Body of pancreas (tissue), 4 donors: ENCODE data around the gene CDH6. TPM values are rescaled to one million over a fixed set of nuclear protein-coding genes. Genes with fewer than 3 reads are reported as not detected.

ENCODE experiments used
- ATAC-seq: fragments of 150-250 bp; one replicate; pipeline ENCODE4 v1.9.1; 2016
- DNase-seq, 4 donors: peaks; one replicate each; pipeline ENCODE4 v3.0.0-alpha.2; 2019
- H3K27ac ChIP-seq, 4 donors: fragments of 200-600 bp; sonication (generic); 1 replicate in 3 of 4; 2 replicates in 1 of 4; pipeline versions ENCODE4 v1.5.1 to v1.6.1; 2016 to 2019; ENCODE audit warnings: mild to moderate bottlenecking in 1 of 4, mixed read lengths in 1 of 4, moderate library complexity in 1 of 4
- H3K27me3 ChIP-seq, 2 donors: fragments of 200-600 bp; sonication (generic); one replicate each; pipeline ENCODE4 v1.6.0; 2016; ENCODE audit warnings: mild to moderate bottlenecking in 1 of 2
- H3K36me3 ChIP-seq, 2 donors: fragments of 200-600 bp; sonication (generic); replicated peaks in 1 of 2; 2 replicates each; pipeline ENCODE4 v1.5.1; 2016; ENCODE audit warnings: low read depth in 2 of 2; ENCODE audit not compliant: insufficient read depth in 1 of 2
- H3K4me1 ChIP-seq: fragments of 200-600 bp; sonication (generic); one replicate; pipeline ENCODE4 v1.6.0; 2016
- H3K4me3 ChIP-seq, 2 donors: fragments of 200-600 bp; sonication (generic); 1 replicate in 1 of 2; 2 replicates in 1 of 2; pipeline ENCODE4 v1.5.1; 2016 to 2019
- H3K9me3 ChIP-seq, 3 donors: fragments of 200-600 bp; sonication (generic); 1 replicate in 2 of 3; 2 replicates in 1 of 3; pipeline ENCODE4 v1.5.1; 2016
- POLR2A ChIP-seq, 3 donors: fragments of 450-650 bp; IDR thresholded peaks; one replicate each; pipeline ENCODE4 v1.6.1; 2016; ENCODE audit warnings: antibody characterized with exemption in 3 of 3, mild to moderate bottlenecking in 2 of 3
- WGBS, 2 donors: methylation state at CpG; one replicate each; pipeline ENCODE4 v1.1.5; 2017; 5-methylcytosine and 5-hydroxymethylcytosine counted together
- intact Hi-C: fragments of 100-400 bp; cut with DNase I; formaldehyde crosslinking; loops from one replicate; pipeline ENCODE4 v1.15.1; 2023
- total RNA-seq, 2 donors: library from RNA; depleted of rRNA; stranded (reverse); fragments of >200 nt; gene quantifications; one replicate each; pipeline ENCODE4 v1.1.0, GENCODE V29; 2016
- TF ChIP-seq, protein P1 (sequence below), 7 experiments: fragments of 450-650 bp in 4 of 7; fragments of 200-600 bp in 3 of 7; sonication (generic) in 3 of 7; IDR thresholded peaks; one replicate each; pipeline ENCODE4 v1.5.1; 2016 to 2019; ENCODE audit warnings: antibody characterized with exemption in 7 of 7

CDH6 gene
- total RNA-seq, 2 donors from 2014 or later = 0.78 to 0.99 TPM

GRCh38 chr5:31213705-31214121 lies 20.2 kb downstream of the CDH6 start:
- WGBS, 2 donors = 10 to 12% methylated on average over 6 of the region's 6 CpGs
- H3K4me1 ChIP-seq = peaks cover 4% of the 10 kb centered on the region
- no peak for TF ChIP-seq POLR2A (IDR thresholded peaks at IDR 0.05)
- TF ChIP-seq, protein P1, sequence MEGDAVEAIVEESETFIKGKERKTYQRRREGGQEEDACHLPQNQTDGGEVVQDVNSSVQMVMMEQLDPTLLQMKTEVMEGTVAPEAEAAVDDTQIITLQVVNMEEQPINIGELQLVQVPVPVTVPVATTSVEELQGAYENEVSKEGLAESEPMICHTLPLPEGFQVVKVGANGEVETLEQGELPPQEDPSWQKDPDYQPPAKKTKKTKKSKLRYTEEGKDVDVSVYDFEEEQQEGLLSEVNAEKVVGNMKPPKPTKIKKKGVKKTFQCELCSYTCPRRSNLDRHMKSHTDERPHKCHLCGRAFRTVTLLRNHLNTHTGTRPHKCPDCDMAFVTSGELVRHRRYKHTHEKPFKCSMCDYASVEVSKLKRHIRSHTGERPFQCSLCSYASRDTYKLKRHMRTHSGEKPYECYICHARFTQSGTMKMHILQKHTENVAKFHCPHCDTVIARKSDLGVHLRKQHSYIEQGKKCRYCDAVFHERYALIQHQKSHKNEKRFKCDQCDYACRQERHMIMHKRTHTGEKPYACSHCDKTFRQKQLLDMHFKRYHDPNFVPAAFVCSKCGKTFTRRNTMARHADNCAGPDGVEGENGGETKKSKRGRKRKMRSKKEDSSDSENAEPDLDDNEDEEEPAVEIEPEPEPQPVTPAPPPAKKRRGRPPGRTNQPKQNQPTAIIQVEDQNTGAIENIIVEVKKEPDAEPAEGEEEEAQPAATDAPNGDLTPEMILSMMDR (IDR thresholded peaks at IDR 0.05) = no peak
- no peak overlapping the region for H3K27ac ChIP-seq
- ATAC-seq = peak; percentile 30
- no peaks in the 10 kb centered on the region for H3K27me3 ChIP-seq
- no peak for DNase-seq
- H3K4me3 ChIP-seq = no peak overlapping the region
- no peaks in the 10 kb centered on the region for H3K36me3 ChIP-seq
- intact Hi-C loops = no loop called here
- no peaks in the 10 kb centered on the region for H3K9me3 ChIP-seq

DNA sequence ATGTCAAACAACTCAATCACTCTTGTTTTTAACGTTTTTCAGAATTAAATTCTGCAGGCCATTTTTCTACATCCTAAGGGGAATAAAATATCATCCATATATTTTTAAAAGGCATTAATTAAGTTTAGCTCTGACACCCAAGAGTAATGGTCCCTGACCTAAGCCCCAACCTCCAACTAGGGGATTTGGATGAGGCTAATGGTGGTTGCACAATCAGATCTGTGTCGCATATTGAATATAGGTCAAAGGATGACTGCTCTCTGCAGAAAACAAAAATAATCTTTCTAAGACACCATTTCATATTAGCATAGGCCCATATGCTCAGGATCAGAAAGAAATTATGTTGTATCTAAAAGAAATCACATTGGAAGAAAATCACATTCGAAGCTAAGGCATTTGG lies 20.7 kb downstream of the CDH6 start:
- ATAC-seq = no peak
- no peaks in the 10 kb centered on the region for H3K27me3 ChIP-seq
- H3K9me3 ChIP-seq = no peaks in the 10 kb centered on the region
- peaks cover 4% of the 10 kb centered on the region for H3K4me1 ChIP-seq
- intact Hi-C loops = no loop called here
- no peak overlapping the region for H3K27ac ChIP-seq
- no peak for DNase-seq
- 29 to 32% methylated on average over 3 of the region's 3 CpGs for WGBS, 2 donors
- no peaks in the 10 kb centered on the region for H3K36me3 ChIP-seq
- H3K4me3 ChIP-seq = no peak overlapping the region
- TF ChIP-seq, protein P1 (IDR thresholded peaks at IDR 0.05) = no peak
- TF ChIP-seq POLR2A (IDR thresholded peaks at IDR 0.05) = no peak

- intact Hi-C loops = no loop called here
- ATAC-seq = no peak
- Histone ChIP-seq H3K36me3 (no peaks in the 10 kb centered on the region), H3K27ac (no peak overlapping the region), H3K4me1 (peaks cover 4% of the 10 kb centered on the region), H3K27me3 (no peaks in the 10 kb centered on the region), H3K9me3 (no peaks in the 10 kb centered on the region), H3K4me3 (no peak overlapping the region)
- DNase-seq = no peak
- TF ChIP-seq, protein P1 (IDR thresholded peaks at IDR 0.05) = no peak
- TF ChIP-seq POLR2A (IDR thresholded peaks at IDR 0.05) = no peak
These were observed 21.8 kb downstream of the CDH6 start for GRCh38 chr5:31215236-31215635.

DNA sequence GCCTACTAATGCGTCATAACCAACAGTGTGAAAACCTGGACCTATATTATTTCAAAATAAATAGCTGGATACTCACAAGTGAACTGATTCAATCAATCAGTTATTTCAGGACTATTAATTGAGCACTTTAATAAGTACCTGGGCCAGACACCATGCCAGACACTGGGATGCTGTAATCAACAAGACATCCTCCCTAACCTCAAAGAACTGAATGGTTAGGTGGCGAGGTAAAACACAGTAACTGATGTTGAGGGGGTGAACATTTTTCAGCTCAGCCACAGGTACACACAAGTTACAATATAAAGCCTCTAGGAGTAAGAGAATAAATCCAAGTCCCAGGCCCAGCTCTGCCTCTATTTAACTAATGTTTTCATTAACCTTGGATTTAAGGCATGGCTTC lies 24.0 kb downstream of the CDH6 start:
- Histone ChIP-seq H3K4me1 (peaks cover 10% of the 10 kb centered on the region), H3K36me3 (no peaks in the 10 kb centered on the region), H3K9me3 (no peaks in the 10 kb centered on the region), H3K27ac (no peak overlapping the region), H3K4me3 (no peak overlapping the region), H3K27me3 (no peaks in the 10 kb centered on the region)
- ATAC-seq (no peak), DNase-seq (no peak)
- WGBS, 2 donors = 85 to 93% methylated on average over 2 of the region's 2 CpGs
- intact Hi-C loops = no loop called here
- no peak for TF ChIP-seq POLR2A (IDR thresholded peaks at IDR 0.05)
- TF ChIP-seq, protein P1 (IDR thresholded peaks at IDR 0.05) = no peak

DNA sequence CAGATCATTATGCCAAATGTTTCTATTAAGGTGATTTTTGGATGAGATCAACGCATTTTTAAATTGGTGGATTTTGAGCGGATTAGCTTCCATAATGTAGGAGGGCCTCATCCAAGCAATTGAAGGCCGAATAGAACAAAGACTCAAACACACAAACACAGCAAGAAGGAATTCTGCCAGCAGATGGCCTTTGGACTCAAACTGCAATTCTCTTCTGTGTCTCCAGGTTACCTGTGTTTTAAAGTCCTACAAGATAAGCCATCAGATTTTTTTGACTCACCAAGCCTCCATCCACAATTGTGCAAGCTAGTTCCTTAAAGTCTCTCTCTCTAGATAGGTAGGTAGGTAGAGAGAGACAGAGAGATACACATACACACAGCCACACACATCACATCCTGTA lies 25.5 kb downstream of the CDH6 start:
- ATAC-seq = no peak
- H3K9me3 ChIP-seq = no peaks in the 10 kb centered on the region
- WGBS, 2 donors = 70 to 78% methylated on average over 3 of the region's 3 CpGs

More for the DNA sequence above, 25.5 kb downstream of the CDH6 start:
- Histone ChIP-seq H3K36me3 (no peaks in the 10 kb centered on the region), H3K4me1 (peaks cover 7% of the 10 kb centered on the region), H3K27ac (no peak overlapping the region), H3K4me3 (no peak overlapping the region), H3K27me3 (no peaks in the 10 kb centered on the region)
- no peak for DNase-seq
- no peak for TF ChIP-seq POLR2A (IDR thresholded peaks at IDR 0.05)
- TF ChIP-seq, protein P1 (IDR thresholded peaks at IDR 0.05) = no peak
- intact Hi-C loops = no loop called here
